Breast epithelium (tissue), 3 donors: Measurements from ENCODE around the gene SLC25A24.

ENCODE experiments used
- CTCF ChIP-seq, 3 donors: fragments of 450-650 bp; IDR thresholded peaks; one replicate each; pipeline ENCODE4 v1.5.1; 2016 to 2017; ENCODE audit warnings: antibody characterized with exemption in 3 of 3, mild to moderate bottlenecking in 3 of 3, moderate library complexity in 3 of 3
- POLR2AphosphoS5 ChIP-seq, 3 donors: sonication (generic); formaldehyde crosslinking; IDR thresholded peaks; one replicate each; pipeline ENCODE4 v1.6.1; 2017; ENCODE audit warnings: antibody characterized with exemption in 3 of 3

GRCh38 chr1:108140936-108141335, 59.2 kb downstream of the SLC25A24 start:
- TF ChIP-seq CTCF (IDR thresholded peaks at IDR 0.05) (no peak), POLR2AphosphoS5 (IDR thresholded peaks at IDR 0.05) (no peak)
